HG03039 (cell line): ENCODE results near the gene CIAO3.
"Not testable (repeated sequence)": the region's sequence is repeated elsewhere in the genome, so short reads cannot be mapped to it uniquely, and the experiment has no call there.

ENCODE experiments used
- ATAC-seq: cut with Tn5 transposase; IDR thresholded peaks from one replicate; pipeline ENCODE4 v1.9.1; 2021; ENCODE audit warnings: mild to moderate bottlenecking, moderate library complexity; ENCODE audit not compliant: unreplicated experiment

CIAO3 gene

DNA sequence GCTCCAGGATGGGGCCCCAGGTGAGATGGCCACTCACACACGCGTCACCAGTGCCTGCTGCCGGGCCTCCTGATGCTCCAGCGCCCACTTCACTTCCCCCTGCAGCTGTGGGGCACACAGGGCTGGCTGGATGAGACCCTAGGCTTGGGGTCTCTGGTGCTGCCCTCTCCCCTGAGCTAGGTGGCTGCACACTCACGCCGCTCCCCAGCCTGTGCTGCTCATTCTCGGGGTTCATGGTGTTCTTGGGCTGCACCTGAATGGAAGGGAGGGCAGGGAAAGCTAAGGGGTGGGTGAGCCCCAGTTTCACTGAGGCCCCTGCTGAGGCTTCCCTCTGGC lies 15.8 kb downstream of the CIAO3 start:
- no peak for ATAC-seq

DNA sequence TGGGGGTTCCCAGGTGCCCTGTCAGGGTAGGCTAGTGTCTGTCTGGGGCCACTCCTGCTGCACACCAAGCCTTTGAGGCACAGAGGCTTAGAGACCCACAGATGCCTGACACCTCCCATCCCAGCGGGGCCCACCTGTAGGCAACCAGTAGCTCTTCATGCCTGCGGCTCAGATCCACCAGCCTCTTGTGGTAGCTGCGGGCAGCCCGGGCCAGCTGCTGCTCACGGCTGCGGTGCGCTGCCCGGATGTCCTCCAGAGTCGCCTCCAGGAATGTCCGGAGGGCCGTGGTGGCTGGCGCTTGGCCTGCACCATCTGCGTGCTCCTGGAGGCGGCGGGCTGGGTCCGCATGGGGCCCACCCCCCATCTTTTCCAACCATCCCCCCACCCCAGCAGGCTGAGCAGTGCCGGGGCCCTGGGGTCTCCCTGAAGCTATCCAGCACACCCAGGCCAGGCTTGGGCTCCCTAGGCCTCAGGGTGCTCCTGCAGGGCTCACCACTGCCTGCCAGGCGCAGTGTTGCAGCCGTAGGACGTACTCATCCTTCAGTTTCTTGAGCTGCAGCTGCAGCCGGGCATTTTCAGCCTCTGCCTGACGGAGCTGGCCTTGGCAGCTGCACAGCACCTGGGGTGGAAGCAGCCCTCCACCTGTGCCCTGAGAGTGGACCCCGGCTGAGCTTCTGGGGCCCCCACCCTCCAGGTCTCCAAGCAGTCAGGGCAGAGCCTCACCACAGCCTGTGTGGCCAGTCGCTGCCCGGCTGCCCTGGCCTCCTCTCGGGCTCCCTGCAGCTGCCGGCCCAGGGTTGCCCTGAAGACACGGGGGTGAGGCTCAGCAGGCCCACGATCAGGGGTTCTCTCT lies 16.4 kb downstream of the CIAO3 start:
- ATAC-seq, result no peak

DNA sequence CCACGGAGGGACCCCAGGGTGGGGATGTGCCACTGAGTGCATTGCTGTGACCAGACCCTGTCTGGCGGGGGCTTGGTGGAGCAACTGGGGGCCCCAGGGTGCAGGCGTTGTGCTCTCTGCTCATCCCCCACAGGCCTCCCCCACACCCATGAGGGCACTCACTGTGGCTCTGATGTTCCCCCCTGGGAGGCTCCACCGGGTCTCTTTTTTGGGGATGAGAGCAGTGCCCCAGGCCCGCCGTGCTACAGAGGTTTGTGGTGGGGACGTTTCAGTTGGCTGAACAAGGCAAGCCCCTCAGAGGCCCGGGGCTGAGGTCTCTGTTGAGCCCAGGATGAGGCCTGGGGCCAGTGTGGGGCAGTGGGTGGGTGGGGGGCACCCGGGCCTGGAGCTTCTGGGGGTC lies 17.1 kb downstream of the CIAO3 start:
- ATAC-seq, result no peak

DNA sequence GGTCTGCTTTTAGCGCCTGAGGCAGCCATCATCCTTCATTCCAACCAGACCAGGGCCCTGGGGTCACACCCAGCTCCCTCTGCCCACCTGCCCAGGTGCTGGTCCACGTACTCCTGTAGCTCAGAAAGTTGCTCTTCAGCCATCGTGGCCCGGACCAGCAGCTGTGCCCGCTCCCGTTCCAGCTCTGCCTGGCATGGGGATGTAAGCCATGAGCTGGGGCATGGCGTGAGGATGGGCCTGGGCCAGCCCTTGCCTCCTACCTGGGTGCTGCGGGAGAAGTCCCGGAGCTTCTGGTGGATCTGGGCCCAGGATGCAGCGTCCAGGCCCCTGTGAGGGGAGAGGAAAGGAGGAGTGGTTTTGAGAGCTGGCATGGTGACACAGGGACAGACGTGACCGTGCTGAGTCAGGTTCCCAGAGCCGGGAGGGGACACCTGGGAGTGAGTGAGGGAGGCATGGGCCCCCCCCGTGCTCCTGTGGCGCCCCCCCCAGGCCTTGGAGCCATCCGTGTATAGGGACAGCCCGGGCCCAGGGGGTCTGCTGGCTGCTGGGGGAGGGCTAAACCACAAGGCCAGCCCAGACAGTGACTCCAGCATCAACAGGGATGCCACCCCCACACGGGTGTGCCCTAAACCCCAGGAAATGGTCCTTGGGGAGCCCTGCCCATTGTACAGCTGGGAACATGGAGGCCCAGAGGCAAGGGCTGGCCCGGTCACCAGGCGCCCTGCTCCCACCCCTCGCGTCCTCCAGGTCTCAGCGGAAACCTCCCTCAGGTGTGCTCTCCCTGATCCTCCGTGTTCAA lies 17.8 kb downstream of the CIAO3 start:
- ATAC-seq, result no peak

DNA sequence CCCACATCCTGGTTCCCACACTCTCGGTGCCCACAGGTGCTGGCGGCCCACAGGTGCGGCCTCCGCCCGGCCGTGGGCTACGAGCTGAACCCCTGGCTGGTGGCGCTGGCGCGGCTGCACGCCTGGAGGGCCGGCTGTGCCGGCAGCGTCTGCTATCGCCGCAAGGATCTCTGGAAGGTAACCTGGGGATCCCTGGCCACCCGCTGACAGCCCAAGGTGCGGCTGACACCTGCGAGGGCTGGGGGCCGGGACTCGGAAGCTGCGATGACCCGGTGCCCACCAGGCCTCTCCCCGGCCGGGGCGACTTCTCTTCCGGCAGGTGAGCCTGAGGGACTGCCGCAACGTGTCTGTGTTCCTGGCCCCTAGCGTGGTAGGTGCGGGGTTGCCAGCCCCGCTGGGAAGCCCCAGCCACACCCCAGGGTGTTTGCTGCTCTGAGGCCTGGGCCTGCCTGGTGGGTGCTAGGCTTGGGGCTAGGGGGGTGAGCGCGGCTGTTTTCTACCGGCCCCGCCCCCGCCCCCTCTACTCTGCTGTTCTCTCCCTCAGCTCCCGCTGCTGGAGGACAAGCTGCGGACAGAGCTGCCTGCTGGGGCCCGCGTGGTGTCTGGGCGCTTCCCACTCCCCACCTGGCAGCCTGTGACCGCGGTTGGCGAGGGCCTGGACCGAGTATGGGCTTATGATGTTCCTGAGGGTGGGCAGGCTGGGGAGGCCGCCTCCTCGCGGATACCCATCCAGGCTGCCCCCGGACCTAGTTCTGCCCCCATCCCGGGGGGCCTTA lies 18.8 kb downstream of the CIAO3 start:
- ATAC-seq, result no peak

DNA sequence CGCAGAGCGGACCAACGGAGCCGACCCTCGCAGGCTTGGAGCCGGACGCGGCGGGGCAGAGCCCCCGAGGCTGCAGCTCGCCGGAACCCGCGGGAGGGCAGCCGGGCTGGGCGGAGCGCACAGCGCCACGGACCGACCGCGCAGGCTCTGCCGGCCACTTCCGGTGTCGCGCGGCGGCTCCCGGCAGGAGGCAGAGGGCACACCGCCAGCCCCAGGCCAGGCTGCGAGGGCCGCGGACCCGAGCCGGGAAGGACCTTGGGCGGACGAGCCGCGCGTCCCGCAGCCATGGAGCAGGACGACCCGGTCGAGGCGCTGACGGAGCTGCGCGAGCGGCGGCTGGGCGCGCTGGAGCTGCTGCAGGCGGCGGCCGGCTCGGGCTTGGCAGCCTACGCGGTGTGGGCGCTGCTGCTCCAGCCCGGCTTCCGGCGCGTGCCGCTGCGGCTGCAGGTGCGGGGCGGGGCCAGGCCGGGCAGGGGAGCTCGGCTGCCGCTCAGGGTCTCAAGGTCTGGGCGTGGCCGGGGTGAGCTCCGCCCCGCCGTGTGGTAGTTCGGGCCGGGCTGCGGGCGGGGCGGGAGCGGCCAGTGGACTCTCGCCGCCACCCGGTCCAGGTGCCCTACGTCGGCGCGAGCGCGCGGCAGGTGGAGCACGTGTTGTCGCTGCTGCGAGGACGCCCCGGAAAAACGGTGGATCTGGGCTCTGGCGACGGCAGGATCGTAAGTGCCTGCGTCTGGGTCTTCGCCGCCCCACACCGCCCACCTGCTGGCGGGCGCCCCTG lies 19.6 kb downstream of the CIAO3 start, which contains the start of gene ANTKMT:
TSS of gene ANTKMT (plus strand) at position 157 of the 775 bp plus-strand sequence. CDS start at position 286, 129 bp downstream.
- ATAC-seq, result peak; percentile 57

DNA sequence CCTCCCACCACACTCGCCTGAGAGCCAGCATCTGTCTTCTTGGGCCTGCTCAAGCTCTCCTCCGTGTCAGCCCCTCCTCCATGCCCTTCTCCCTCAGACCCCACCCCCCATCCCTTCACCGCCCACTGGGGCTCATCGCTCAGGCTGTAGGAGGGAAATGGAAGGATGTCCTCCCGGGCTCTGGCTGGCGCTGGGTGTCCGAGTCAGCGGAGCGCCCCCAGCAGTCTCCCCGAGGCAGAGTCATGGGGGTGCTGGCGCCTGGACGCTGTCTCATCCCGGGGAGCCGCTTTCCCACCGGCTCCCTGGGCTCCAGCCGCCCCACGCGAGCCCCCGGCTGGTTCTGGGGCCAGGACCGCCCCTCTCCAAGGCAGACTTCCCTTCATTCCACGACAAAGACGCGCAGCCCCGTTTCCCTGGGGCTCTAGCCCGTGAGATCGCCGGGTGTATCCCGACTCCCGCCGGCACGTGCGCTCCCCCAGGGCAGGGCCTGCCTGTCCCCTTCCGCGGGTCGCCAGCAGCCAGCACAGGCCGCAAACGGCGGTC lies 20.3 kb downstream of the CIAO3 start:
- ATAC-seq, result peak; percentile 5

DNA sequence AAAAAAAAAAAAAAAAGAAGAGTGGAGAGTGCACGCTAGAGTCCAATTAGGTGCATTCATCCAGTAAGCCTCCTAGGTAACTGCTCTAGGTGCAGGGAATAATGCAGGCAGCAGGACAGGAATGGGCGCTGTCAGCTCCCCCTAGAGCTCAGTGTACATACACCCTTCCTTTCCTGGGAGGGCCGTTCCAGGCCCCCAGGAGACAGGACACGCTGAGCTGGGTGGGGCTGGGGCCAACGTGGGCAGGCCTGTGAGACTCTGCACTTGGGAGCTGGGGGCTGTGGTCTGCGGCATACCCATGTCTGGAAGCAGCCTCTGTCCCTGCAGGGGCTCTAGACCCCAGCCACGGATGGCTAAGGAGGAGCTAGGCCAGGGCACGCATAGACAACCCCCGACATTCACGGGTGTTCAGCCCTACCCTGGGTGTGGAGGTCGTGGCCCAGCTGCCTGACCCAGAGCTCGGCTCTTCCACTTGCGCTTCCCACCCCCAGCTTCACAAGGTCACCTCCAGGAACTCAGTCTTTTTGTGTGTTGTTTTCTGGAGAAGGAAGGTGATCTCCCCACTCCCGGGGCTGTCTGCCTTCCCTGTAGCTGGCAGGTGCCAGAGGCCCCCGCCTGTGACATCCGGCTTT lies 20.9 kb downstream of the CIAO3 start:
- ATAC-seq, result no peak

DNA sequence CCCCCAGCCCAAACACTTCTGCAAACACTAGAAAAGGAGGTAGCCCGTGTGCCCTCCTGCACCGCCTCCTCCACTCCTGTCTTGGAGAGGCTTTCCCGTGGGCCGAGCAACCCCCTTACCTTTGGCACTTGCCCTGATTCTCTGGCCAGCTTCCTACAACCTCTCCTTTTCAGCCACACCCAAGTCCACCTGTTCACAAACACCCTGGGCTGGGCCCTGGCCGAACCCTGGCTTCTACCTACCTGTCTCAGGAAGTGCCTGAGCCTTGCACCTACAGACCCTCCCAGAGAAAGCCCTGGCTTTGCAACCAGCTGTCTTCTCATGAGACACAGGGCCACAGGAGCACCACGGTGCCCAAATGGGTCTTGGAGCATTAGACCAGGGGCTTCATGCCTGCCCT lies 21.9 kb downstream of the CIAO3 start:
- no peak for ATAC-seq

DNA sequence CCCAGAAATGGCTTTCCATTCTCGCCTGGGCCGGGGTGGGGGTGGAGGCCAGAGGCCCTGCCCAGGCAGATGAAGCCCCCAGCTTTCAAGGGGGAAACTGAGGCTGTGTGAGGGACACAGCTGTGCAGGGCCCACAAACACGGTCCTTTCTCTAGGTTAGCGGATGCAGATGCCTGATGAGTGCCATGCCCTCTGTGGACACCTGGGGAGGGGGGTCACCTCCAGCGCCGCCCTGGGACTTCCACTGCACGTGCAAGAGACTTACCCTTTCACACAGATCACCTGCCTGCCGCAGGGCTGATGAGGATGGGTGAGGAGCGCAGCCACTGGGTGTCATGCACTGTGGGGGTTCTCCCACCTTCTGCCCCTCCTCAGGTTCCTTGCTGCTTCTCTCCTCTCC lies 22.4 kb downstream of the CIAO3 start:
- no peak for ATAC-seq

DNA sequence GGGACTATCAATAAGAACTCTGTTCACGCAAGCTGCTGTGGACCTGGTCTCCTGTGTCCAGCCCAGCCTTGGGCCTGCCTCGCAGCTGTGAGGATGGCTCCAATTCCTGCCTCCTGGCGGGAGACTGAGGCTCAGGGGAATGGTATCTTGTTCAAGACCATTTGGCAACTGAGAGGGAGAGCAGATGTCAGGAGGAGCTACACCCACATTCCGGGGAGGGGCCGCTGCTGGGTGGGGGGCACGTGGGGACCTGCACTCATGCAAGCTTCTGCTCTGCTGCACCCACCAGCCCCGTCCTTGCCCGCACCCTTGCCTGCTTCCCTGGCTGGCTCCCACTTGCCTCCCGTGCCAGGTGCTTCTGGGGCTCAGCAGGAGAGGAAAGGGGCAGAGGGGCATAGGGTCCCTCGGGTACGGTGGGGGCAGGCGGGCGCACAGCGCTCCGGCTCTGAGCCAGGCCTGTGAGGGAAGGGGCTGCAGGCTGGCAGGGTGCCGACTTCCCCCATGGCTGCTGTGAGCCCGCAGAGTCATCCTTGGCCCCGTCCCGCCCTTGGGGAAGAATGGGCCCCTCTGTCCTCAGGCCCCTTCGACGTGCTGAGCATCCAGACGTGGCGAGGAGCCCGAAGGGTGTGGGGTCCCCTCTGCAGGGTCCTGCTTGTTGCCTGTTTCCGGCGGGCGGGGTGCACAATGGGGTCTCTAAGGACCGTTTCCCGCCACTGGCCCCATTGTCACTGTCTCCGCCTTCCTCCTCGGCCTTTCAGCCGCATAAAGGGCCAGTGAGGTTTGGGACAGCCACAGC lies 23.1 kb downstream of the CIAO3 start:
- ATAC-seq, result no peak

DNA sequence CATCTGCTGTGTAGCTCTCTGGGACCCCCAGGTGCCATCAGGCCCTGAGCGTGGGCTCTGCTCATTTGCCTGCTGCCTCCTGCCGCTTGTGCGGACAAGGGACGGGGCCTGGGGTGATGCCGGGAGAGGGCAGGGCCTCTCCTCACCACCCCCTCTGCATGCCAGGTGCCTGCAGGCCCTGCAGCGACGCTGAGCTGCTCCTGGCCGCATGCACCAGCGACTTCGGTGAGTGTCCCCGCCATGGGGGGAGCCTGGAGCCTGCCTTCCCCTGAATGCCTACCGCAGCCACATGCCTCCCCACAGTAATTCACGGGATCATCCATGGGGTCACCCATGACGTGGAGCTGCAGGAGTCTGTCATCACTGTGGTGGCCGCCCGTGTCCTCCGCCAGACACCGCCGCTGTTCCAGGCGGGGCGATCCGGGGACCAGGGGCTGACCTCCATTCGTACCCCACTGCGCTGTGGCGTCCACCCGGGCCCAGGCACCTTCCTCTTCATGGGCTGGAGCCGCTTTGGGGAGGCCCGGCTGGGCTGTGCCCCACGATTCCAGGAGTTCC lies 23.9 kb downstream of the CIAO3 start:
- no peak for ATAC-seq

DNA sequence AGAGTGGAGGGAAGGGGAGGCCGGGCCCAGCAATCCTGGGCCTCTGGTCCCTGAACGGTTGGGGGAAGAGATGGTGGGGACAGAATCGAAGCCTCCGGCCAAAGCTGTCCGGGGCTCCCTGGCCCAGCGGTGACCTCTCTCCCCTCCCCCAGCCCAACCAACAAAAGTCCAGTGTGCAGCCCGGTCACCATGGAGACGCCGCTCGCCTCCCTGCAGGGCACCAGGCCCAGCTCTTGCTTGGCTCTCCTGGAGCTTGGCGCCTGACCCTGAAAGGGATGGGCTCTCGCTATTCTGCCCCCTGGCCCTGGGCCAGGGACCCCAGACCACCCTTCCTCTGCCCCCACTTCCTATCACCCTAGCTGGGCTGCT lies 24.6 kb downstream of the CIAO3 start:
- no peak for ATAC-seq

DNA sequence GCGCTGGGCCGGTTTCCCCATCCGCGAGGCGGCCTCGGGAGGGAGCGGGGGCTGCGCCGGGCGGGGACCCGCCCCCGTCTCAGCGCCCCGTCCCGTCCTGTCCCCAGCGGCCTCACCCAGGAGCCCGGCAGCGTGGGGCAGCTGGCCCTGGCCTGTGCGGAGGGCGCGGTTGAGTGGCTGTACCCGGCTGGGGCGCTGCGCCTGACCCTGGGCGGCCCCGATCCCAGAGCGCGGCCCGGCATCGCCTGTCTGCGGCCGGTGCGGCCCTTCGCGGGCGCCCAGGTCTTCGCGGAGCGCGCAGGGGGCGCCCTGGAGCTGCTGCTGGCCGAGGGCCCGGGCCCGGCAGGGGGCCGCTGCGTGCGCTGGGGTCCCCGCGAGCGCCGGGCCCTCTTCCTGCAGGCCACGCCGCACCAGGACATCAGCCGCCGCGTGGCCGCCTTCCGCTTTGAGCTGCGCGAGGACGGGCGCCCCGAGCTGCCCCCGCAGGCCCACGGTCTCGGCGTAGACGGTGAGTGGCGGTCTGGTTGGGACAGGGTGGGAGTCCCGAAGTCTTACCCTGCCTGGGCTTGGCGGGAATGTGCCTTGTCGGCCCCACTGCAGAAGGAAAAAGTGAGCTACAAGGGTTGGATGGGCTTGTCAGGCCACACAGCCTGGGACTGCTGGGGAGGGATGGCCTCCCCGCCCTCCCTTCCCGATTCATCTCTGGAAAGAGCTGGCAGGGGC lies 25.2 kb downstream of the CIAO3 start:
- ATAC-seq, result no peak

DNA sequence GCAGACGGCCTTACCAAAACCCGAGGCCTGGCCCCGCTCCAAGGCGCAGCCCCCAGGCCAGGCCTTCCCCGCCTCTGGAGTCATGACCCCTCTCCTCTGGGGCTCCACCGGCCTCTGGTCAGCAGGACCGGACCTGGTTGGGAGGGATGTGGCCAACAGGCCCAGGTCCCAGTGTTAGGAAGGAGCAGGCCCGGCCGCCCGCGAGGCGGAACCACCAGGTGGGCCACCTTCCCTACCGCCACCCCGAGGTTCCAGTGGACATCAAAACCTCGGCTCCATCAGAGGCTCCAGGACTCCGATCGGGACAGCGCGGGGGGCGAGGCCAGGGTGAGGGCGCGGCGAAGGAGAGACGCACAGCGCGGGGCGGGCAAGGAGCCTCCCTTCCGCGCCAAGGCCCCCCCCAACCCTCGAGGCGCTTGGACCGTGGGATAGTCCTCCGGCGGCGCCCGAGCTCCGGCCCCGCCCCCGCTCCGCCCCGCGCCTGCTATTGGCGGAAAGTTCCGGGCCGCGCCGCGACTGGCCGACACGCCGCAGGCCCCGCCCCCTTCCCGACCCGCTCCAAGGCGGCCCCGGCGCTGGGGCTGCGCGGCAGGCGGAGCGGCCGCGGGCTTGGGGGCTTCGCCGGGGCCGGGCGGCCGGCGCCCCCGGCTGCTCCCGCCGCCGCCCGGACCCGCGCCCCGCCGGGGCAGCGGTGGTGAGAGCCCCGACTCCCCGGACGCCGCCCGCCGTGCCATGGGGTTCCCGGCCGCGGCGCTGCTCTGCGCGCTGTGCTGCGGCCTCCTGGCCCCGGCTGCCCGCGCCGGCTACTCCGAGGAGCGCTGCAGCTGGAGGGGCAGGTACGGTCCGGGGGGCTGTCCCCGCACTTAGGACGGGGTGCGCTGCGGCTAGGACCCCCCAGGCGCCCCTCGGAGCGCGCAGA lies 26.0 kb downstream of the CIAO3 start, which contains the start of gene METRN:
TSS of gene METRN (plus strand) at position 561 of the 919 bp plus-strand sequence. CDS start at position 733, 172 bp downstream.
- ATAC-seq, result no peak

DNA sequence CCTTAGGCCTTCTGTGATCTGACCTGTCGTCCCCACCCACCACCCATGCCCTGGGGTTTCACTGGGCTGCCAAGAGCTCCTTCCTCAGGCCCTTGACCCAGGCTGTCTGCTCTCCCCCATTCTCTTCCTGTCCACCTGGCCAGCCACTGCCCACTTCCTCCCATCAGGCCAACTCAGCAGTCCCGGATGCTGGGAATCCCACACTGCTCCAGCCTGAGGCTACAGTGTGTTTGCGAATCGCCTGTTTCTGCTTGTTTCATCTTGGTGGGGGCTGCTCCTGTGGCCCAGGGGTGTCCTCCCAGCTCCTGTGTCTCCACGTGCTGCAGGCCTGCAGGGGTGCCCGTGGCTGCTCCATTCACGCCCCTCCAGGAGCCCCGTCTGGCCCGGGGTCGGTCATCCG lies 26.7 kb downstream of the CIAO3 start:
- no peak for ATAC-seq

DNA sequence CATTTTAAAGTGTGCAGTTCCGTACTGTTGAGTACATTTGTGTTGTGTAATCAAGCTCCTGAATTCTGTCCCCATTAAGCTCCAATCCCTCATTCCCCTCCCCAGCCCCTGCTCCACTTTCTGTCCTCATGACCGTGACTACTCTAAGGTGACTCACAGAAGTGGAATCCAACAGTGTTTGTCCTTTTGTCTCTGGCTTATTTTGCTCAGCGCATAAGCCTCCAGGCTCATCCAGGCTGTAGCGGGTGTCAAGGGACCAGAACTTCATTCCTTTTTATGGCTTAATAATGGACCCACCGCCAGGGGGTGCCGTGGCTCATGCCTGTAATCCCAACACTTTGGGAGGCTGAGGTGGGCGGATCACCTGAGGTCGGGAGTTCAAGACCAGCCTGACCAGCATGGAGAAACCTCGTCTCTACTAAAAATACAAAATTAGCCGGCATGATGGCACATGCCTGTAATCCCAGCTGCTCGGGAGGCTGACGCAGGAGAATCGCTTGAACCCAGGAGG lies 28.0 kb downstream of the CIAO3 start:
- ATAC-seq, result not testable (repeated sequence)
